Measurements from ENCODE around the gene P4HTM.
A peak's percentile ranks its signal among the peaks of the same experiment; 100 is the strongest.
"Not testable (repeated sequence)": the region's sequence is repeated elsewhere in the genome, so short reads cannot be mapped to it uniquely, and the experiment has no call there.

P4HTM gene

GRCh38 chr3:49007068-49007770 lies 17.2 kb downstream of the P4HTM start, which contains the start of gene WDR6:
Gene WDR6, plus strand, starts transcription at chr3:49007391. Its CDS starts 41 bp downstream, at chr3:49007432.
- TF ChIP-seq CTCF (IDR thresholded peaks at IDR 0.05; ENCODE audit: control insufficient read depth, insufficient read depth, low read depth, low read length, missing control alignments), result peak; percentile 51
- peak within 1 kb of the TSS; percentile 87 for H3K4me3 ChIP-seq (ENCODE audit: control insufficient read depth, low read depth, low read length)
- DNase-seq (ENCODE audit: low read depth), result peak; percentile 90

- DNase-seq (ENCODE audit: low read depth), result no peak
- H3K4me3 ChIP-seq (ENCODE audit: control insufficient read depth, low read depth, low read length), result peak overlapping the region; percentile 87
- no peak for TF ChIP-seq CTCF (IDR thresholded peaks at IDR 0.05; ENCODE audit: control insufficient read depth, insufficient read depth, low read depth, low read length, missing control alignments)
Measured at GRCh38 chr3:49007771-49008528, 17.9 kb downstream of the P4HTM start.

GRCh38 chr3:49008627-49009026 lies 18.6 kb downstream of the P4HTM start:
- DNase-seq (ENCODE audit: low read depth), result not testable (repeated sequence)
- peak overlapping the region; percentile 87 for H3K4me3 ChIP-seq (ENCODE audit: control insufficient read depth, low read depth, low read length)

GRCh38 chr3:49009396-49009795 lies 19.4 kb downstream of the P4HTM start:
- H3K4me3 ChIP-seq (ENCODE audit: control insufficient read depth, low read depth, low read length), result no peak overlapping the region
- no peak for TF ChIP-seq CTCF (IDR thresholded peaks at IDR 0.05; ENCODE audit: control insufficient read depth, insufficient read depth, low read depth, low read length, missing control alignments)
- no peak for DNase-seq (ENCODE audit: low read depth)

GRCh38 chr3:49012441-49013017 lies 22.5 kb downstream of the P4HTM start:
- no peak overlapping the region for H3K4me3 ChIP-seq (ENCODE audit: control insufficient read depth, low read depth, low read length)
- TF ChIP-seq CTCF (IDR thresholded peaks at IDR 0.05; ENCODE audit: control insufficient read depth, insufficient read depth, low read depth, low read length, missing control alignments), result no peak
- no peak for DNase-seq (ENCODE audit: low read depth)

- DNase-seq (ENCODE audit: low read depth), result no peak
- no peak for TF ChIP-seq CTCF (IDR thresholded peaks at IDR 0.05; ENCODE audit: control insufficient read depth, insufficient read depth, low read depth, low read length, missing control alignments)
- no peak overlapping the region for H3K4me3 ChIP-seq (ENCODE audit: control insufficient read depth, low read depth, low read length)
Measured at GRCh38 chr3:49013113-49013737, 23.2 kb downstream of the P4HTM start.
